MCF 10A (cell line): ENCODE results near the gene CACNB2. TPM values are rescaled to one million over a fixed set of nuclear protein-coding genes. Genes with fewer than 3 reads are reported as not detected.

Experiments
- BruUV-seq: library from RNA; stranded (reverse); fragments of 400-500 nt; replicated peaks from 2 replicates; lab custom pipeline; 2021; lab: Mats Ljungman, UMichigan
- CTCF ChIA-PET: fragments of 300-600 bp; sonication (Branson Sonifier 250); formaldehyde crosslinking; extraction: SDS; loops from one replicate; lab custom pipeline; 2021; ENCODE audit warnings: antibody characterized with exemption, inconsistent platforms; lab: Yijun Ruan, JAX
- POLR2A ChIA-PET: fragments of 300-600, 350-650 bp; sonication (Branson Sonifier 250); formaldehyde crosslinking; extraction: SDS; loops from one replicate; lab custom pipeline; 2020; ENCODE audit warnings: antibody characterized with exemption, inconsistent platforms; lab: Yijun Ruan, JAX
- DNase-seq: peaks from one replicate; pipeline ENCODE4 v3.0.0-alpha.2; 2018; ENCODE audit not compliant: unreplicated experiment
- H3K27ac Mint-ChIP-seq: one replicate; pipeline ENCODE4 v1.8.0; 2022; ENCODE audit warnings: mild to moderate bottlenecking, low read depth, mixed read lengths; ENCODE audit not compliant: unreplicated experiment
- H3K27me3 Mint-ChIP-seq: one replicate; pipeline ENCODE4 v1.8.0; 2022; ENCODE audit warnings: mixed read lengths; ENCODE audit not compliant: insufficient read depth, unreplicated experiment
- H3K36me3 Mint-ChIP-seq: one replicate; pipeline ENCODE4 v1.8.0; 2022; ENCODE audit warnings: mild to moderate bottlenecking, moderate library complexity, mixed read lengths; ENCODE audit not compliant: insufficient read depth, unreplicated experiment
- H3K4me1 Mint-ChIP-seq: one replicate; pipeline ENCODE4 v1.8.0; 2022; ENCODE audit warnings: mixed read lengths; ENCODE audit not compliant: insufficient read depth, unreplicated experiment
- H3K4me3 Mint-ChIP-seq: one replicate; pipeline ENCODE4 v1.8.0; 2022; ENCODE audit warnings: mild to moderate bottlenecking, moderate library complexity, mixed read lengths; ENCODE audit not compliant: unreplicated experiment
- H3K9me3 Mint-ChIP-seq: one replicate; pipeline ENCODE4 v1.8.0; 2022; ENCODE audit warnings: mixed read lengths; ENCODE audit not compliant: unreplicated experiment
- intact Hi-C: fragments of 100-400 bp; cut with micrococcal nuclease; formaldehyde crosslinking; loops from 2 replicates; pipeline ENCODE4 v1.14.1; 2022
- total RNA-seq: library from RNA; stranded (reverse); gene quantifications from 2 replicates; pipeline ENCODE4 v1.2.3, GENCODE V29; 2022
- TF ChIP-seq, protein P1 (sequence below): fragments of 200-600 bp; IDR thresholded peaks from one replicate; pipeline ENCODE4 v1.8.0; 2022; ENCODE audit warnings: antibody characterized with exemption, mild to moderate bottlenecking; ENCODE audit not compliant: unreplicated experiment

CACNB2 gene
- total RNA-seq, 1 experiment from 2014 or later, result 3.3 TPM

DNA sequence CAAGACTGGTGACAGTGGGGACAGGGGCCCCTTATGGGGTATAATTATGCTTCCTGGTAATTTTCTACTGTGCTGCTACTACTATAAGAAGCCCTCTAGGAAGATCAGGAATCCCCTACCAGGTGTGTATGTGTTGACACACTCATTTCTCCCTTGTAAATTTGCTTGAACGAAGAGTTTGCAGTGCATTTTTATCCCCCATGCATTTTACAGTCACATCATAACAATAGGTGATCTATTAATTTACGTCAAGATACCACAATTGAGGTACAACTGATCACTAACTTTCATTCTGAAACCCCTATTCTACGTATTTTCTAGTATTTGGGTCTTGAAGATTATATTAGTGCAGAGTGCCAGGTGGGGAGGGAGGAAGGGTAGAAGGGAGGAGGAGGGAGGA, 258.9 kb downstream of the CACNB2 start:
- TF ChIP-seq, protein P1, sequence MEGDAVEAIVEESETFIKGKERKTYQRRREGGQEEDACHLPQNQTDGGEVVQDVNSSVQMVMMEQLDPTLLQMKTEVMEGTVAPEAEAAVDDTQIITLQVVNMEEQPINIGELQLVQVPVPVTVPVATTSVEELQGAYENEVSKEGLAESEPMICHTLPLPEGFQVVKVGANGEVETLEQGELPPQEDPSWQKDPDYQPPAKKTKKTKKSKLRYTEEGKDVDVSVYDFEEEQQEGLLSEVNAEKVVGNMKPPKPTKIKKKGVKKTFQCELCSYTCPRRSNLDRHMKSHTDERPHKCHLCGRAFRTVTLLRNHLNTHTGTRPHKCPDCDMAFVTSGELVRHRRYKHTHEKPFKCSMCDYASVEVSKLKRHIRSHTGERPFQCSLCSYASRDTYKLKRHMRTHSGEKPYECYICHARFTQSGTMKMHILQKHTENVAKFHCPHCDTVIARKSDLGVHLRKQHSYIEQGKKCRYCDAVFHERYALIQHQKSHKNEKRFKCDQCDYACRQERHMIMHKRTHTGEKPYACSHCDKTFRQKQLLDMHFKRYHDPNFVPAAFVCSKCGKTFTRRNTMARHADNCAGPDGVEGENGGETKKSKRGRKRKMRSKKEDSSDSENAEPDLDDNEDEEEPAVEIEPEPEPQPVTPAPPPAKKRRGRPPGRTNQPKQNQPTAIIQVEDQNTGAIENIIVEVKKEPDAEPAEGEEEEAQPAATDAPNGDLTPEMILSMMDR, result no peak
- Mint-ChIP-seq H3K9me3 (no peaks in the 10 kb centered on the region), H3K27ac (no peak overlapping the region), H3K4me3 (no peak overlapping the region), H3K36me3 (no peaks in the 10 kb centered on the region), H3K4me1 (no peaks in the 10 kb centered on the region), H3K27me3 (no peaks in the 10 kb centered on the region)
- ChIA-PET CTCF (interaction anchor here (0.7 kb wide), 1 partner anchor 267 kb away, joined by 3 read pairs; no protein-coding TSS in a partner anchor), POLR2A (no interaction called here)
- BruUV-seq, result no TSS peak
- no peak for DNase-seq
- intact Hi-C loops, result no loop called here

DNA sequence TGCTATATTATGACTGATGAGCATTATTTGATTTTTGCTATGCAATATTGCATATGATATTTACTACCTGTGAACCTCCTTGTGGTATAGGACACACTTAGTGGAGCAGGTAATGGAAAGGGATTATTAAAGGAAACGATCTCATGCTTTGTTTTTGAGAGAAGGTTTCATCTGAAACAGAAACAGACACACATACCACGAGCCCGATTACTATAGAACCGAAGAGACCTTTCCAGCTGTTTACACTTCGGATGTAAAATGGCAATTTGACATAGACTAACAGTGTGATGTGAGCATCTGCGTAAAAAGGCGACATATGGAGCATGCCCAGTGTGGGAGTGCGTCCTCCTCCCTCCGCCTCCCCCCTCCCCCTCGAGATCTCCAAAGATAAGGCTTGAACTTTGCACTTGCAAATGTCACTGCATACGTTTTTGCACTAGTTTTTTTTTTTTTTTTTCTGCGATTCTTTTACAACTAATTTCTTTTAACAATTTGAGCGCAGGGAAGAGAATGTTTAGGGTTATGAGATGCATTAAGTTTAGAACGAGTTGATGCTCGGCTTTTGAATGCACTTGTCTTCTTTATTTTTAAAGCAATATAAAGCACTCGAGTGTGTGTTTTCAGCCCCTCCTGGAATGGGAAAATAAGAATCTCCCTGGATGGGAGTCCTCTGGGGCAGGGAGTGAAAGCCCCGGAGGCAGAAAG, 260.1 kb downstream of the CACNB2 start:
- H3K36me3 Mint-ChIP-seq, result no peaks in the 10 kb centered on the region
- no peaks in the 10 kb centered on the region for H3K9me3 Mint-ChIP-seq
- TF ChIP-seq, protein P1, result no peak
- POLR2A ChIA-PET, result interaction anchor here (1.4 kb wide), 1 partner anchor 10 kb away, joined by 3 read pairs; no protein-coding TSS in a partner anchor
- no peak overlapping the region for H3K27ac Mint-ChIP-seq
- CTCF ChIA-PET, result no interaction called here
- no peaks in the 10 kb centered on the region for H3K4me1 Mint-ChIP-seq
- H3K27me3 Mint-ChIP-seq, result no peaks in the 10 kb centered on the region
- H3K4me3 Mint-ChIP-seq, result peak overlapping the region; percentile 4
- intact Hi-C loops, result no loop called here
- no peak for DNase-seq
- BruUV-seq, result no TSS peak

DNA sequence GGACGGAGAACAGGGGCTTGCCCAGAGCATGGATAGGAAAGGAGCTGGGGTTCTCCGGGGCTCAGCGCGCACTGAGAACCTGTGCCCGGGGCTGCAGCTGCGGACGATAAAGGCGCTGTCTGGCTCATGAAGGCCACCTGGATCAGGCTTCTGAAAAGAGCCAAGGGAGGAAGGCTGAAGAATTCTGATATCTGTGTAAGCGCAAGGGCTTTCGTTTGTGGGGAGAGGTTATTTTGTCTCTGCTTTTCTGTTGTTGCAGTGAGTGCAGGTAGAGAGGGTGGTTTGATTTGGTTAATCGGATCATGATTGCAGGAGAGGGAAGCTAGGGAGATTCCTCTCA, 260.7 kb downstream of the CACNB2 start:
- no peak overlapping the region for H3K4me3 Mint-ChIP-seq
- TF ChIP-seq, protein P1, result no peak
- no peaks in the 10 kb centered on the region for H3K27me3 Mint-ChIP-seq
- POLR2A ChIA-PET, result interaction anchor here (1.4 kb wide), 1 partner anchor 10 kb away, joined by 3 read pairs; no protein-coding TSS in a partner anchor
- no peaks in the 10 kb centered on the region for H3K9me3 Mint-ChIP-seq
- no peaks in the 10 kb centered on the region for H3K4me1 Mint-ChIP-seq
- CTCF ChIA-PET, result interaction anchor here (0.7 kb wide), 1 partner anchor 682 kb away, joined by 3 read pairs; no protein-coding TSS in a partner anchor
- no TSS peak for BruUV-seq
- intact Hi-C loops, result no loop called here
- H3K27ac Mint-ChIP-seq, result no peak overlapping the region
- no peaks in the 10 kb centered on the region for H3K36me3 Mint-ChIP-seq
- DNase-seq, result no peak

DNA sequence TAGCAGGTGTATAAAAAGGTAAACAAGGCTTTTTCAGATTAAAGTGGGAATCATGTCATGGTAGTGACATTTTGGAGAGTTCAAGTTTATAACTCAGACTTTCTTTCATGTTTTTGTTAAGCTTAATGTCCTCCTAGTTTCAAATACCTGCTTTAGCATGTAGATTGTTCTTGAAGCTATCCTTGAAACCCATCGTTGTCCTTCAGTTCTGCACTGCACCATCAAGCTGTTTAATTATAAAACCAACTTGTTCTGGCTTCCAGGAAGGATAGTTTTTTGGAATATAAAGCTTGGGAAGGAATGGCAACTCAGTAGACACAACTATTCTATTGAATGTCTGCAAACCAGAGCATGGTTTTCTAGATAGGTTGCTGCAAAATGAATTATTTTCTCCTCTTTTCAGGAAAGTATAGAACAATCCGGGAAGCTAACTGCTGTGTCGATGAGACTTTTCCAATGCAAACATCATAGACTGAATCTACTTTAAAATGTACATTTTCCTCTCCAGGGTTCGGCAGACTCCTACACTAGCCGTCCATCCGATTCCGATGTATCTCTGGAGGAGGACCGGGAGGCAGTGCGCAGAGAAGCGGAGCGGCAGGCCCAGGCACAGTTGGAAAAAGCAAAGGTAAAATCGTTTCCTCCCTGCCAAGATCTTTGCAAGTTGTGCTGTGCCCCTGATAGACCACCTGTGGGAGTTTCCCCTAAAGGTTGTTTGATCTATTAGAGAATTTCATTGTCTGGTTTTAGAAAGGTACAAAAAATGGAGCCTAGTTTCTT, 261.4 kb downstream of the CACNB2 start:
- Mint-ChIP-seq H3K27me3 (no peaks in the 10 kb centered on the region), H3K4me1 (no peaks in the 10 kb centered on the region), H3K9me3 (no peaks in the 10 kb centered on the region), H3K27ac (no peak overlapping the region), H3K4me3 (no peak overlapping the region), H3K36me3 (no peaks in the 10 kb centered on the region)
- TF ChIP-seq, protein P1, result no peak
- intact Hi-C loops, result no loop called here
- POLR2A ChIA-PET, result no interaction called here
- CTCF ChIA-PET, result interaction anchor here (0.7 kb wide), 1 partner anchor 682 kb away, joined by 3 read pairs; no protein-coding TSS in a partner anchor
- no TSS peak for BruUV-seq
- DNase-seq, result no peak
